Measurements from ENCODE around the gene USHBP1.

DNA sequence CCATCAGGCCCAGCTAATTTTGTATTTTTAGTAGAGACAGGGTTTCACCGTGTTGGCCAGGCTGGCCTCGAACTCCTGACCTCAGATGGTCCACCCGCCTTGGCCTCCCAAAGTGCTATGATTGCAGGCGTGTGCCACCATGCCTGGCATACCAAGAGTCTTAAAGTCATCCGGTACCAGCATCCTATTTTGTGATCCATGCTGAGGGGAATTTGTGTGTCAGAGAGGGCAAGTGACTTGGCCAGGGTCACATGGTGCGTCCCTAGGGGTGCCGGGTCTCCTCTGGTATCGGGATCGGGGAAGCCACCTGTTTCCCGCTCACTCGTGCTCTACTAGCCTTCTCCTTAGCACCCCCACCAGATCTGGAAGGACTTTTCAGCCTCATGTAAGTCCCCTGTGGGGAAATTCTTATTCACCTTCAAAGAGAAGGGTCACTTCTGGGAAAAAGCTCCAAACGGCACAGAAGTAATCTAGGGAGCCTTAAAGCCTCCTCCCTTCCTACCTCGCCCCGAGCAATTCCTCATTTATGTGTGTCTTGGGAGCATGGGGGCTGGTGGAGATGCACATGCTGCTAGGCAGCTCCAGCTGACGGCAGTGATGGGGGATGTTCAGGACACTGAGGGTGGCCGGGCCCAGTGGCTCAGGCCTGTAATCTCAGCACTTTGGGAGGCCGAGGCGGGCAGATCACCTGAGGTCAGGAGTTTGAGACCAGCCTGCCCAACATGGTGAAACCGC is 11.1 kb upstream of the USHBP1 start:
- TF ChIP-seq RAD21 (conservative IDR thresholded peaks at IDR 0.05) (no peak), CTCF (IDR thresholded peaks at IDR 0.05; ENCODE audit: poor library complexity, severe bottlenecking) (no peak), EZH2 (IDR thresholded peaks at IDR 0.05; ENCODE audit: borderline replicate concordance, insufficient read depth, low read length, poor library complexity, severe bottlenecking) (no peak), REST (IDR thresholded peaks at IDR 0.05; ENCODE audit: borderline replicate concordance) (no peak), POLR2AphosphoS5 (IDR thresholded peaks at IDR 0.05) (no peak), EP300 (conservative IDR thresholded peaks at IDR 0.05; ENCODE audit: poor library complexity, severe bottlenecking) (no peak), TAF1 (IDR thresholded peaks at IDR 0.05; ENCODE audit: low read depth) (no peak), SMC3 (conservative IDR thresholded peaks at IDR 0.05; ENCODE audit: poor library complexity) (no peak), MXI1 (conservative IDR thresholded peaks at IDR 0.05; ENCODE audit: poor library complexity, severe bottlenecking) (no peak)
